GM12864 (cell line): ENCODE results near the gene TMEM170B.
"Not testable (repeated sequence)": the region's sequence is repeated elsewhere in the genome, so short reads cannot be mapped to it uniquely, and the experiment has no call there.

Source experiments
- DNase-seq: peaks from one replicate; pipeline ENCODE4 v3.0.0-alpha.2; 2011; ENCODE audit warnings: low read depth
- H3K4me3 ChIP-seq: 2 replicates; pipeline ENCODE4 v1.5.1; 2011; ENCODE audit warnings: mild to moderate bottlenecking, low read depth, low read length, control low read depth
- TF ChIP-seq, protein P1 (sequence below): IDR thresholded peaks from 2 replicates; pipeline ENCODE4 v1.5.1; 2011; ENCODE audit warnings: low read depth, mild to moderate bottlenecking, moderate library complexity, low read length, control low read depth, inconsistent platforms; ENCODE audit errors: missing control alignments

Gene TMEM170B

DNA sequence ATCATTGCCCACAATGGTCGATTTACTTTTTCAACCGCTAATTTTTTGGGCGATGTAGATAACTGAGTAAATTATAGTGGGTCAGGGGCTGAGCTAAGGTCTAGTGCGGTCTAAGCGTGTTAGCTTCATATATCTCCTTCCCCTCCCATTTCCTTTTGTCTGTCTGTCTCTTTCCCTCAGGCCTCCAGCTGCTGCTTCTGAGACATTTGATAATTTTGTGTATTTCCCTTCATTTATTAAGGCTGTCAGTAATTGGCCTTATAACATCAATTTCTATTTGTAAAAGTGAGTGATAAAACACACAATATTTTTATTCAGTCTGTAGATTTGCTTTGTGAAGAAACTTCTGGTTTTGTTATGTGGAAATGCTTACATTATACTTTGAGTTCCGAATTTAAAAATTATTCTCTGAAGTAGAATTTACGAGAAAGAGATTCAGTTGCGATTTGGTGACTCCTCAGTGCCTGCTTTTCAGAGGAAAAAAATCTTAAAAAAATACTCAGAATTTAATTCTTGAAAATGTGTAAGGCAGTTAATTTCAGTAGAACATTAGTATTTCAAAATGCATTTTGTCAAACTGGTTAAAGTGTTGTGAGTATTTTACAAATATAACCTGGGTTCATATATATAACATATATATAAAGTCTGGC, 1.4 kb downstream of the TMEM170B start:
- no peak for DNase-seq
- TF ChIP-seq, protein P1, sequence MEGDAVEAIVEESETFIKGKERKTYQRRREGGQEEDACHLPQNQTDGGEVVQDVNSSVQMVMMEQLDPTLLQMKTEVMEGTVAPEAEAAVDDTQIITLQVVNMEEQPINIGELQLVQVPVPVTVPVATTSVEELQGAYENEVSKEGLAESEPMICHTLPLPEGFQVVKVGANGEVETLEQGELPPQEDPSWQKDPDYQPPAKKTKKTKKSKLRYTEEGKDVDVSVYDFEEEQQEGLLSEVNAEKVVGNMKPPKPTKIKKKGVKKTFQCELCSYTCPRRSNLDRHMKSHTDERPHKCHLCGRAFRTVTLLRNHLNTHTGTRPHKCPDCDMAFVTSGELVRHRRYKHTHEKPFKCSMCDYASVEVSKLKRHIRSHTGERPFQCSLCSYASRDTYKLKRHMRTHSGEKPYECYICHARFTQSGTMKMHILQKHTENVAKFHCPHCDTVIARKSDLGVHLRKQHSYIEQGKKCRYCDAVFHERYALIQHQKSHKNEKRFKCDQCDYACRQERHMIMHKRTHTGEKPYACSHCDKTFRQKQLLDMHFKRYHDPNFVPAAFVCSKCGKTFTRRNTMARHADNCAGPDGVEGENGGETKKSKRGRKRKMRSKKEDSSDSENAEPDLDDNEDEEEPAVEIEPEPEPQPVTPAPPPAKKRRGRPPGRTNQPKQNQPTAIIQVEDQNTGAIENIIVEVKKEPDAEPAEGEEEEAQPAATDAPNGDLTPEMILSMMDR: no peak
- peak overlapping the region; percentile 75 for H3K4me3 ChIP-seq

DNA sequence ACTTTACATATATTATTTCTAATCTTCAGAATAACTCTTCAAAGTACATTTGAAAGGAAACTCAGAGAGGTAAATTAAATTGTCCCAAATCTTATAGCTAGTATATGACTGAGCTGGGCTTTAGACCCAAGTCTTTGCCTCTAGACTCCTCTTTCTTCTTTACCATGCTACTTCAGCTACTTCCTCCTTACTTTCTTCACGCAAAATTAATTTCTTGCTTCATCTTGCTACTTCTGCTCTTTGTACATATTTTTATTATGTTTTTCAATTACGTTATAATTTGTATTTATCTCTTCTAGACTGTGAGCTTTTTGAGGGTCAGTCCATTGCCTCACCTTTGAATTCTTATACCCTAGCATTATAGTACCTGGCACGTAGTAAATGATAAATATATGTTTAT, 5.3 kb downstream of the TMEM170B start:
- no peak for DNase-seq
- H3K4me3 ChIP-seq: no peak overlapping the region
- TF ChIP-seq, protein P1: no peak

DNA sequence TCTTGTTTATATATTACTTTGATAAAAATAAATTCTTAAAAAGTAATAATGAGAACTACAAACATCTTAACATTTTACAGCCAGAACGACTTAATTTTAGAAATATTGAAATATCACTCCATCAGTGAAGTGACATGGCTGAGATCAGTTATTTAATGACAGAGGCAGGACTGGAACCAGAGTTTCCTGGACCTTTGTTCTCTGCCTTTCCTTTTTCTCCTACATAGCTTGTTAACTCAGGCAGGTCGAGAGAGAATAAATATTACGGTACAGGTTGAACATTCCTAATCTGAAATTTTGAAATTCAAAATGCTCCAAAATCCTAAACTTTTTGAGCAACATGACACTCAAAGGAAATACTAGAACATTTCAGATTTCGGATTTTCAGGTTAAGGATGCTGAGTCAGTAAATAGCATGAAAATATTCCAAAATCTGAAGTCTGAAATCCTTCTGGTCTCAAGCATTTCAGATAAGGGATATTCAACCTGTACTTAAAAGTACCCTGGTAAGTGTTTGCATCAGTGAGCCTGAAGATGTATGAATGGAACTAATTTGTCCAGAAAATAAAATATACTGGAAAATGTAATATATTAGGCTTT, 6.5 kb downstream of the TMEM170B start:
- no peak overlapping the region for H3K4me3 ChIP-seq
- TF ChIP-seq, protein P1: no peak
- no peak for DNase-seq

DNA sequence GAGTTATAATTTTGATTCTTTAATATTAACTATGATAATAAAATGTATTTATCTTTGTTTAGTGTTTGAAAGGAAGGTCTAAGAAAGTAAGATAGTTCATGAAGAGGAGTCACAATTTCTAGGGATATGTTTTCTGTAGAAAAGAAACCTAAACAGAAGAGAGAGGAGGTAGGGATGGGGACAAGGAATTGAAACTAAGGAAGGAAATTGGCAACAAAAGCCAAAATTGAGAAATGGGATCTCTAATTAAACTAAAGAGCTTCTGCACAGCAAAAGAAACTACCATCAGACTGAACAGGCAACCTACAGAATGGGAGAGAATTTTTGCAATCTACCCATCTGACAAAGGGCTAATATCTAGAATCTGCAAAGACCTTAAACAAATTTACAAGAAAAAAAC, 10.3 kb downstream of the TMEM170B start:
- not testable (repeated sequence) for DNase-seq, H3K4me3 ChIP-seq

DNA sequence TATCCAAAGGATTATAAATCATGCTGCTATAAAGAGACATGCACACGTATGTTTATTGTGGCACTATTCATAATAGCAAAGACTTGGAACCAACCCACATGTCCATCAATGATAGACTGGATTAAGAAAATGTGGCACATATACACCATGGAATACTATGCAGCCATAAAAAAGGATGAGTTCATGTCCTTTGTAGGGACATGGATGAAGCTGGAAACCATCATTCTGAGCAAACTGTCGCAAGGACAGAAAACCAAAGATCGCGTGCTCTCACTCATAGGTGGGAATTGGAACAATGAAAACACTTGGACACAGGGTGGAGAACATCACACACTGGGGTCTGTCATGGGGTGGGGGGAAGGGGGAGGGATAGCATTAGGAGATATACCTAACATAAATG, 11.0 kb downstream of the TMEM170B start:
- DNase-seq, H3K4me3 ChIP-seq: not testable (repeated sequence)

DNA sequence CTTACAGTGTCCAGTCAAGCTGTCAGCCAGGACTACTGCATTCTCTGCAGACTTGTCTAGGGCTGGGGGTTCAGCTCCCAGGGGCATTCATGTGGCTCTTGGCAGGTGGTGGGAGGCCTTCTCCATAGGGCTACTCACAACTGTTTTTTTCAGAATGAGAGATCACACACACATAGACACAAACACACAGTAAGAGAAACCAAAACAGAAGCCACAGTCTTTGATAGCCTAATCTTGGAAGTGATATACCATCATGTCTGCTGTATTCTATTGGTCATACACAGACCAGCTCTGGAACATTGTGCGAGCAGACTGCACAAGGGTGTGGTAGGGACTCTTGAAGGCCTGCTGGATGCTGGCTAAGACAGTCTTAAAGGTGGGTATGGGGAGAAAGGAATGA, 13.5 kb downstream of the TMEM170B start:
- no peak overlapping the region for H3K4me3 ChIP-seq
- TF ChIP-seq, protein P1: no peak
- DNase-seq: no peak

DNA sequence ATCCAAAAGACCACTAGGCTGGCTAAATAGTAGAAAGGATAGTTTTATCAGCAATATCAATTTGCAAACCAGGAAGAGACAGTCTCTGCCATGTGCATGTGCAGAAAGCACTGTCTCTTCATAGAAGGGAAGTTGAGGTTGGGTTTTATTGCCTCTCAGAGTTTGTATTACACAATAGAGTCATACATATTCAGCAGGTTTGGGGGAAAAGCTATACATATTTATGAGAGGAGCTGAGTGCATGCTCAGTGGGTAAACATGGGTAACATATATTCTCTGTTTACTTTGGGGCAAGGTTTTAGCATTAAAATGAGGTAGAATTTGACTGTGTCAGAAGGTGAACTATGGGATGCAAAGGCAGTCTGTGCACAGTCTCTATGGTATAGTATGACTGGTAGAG, 14.9 kb downstream of the TMEM170B start:
- TF ChIP-seq, protein P1: no peak
- no peak for DNase-seq
- no peak overlapping the region for H3K4me3 ChIP-seq

DNA sequence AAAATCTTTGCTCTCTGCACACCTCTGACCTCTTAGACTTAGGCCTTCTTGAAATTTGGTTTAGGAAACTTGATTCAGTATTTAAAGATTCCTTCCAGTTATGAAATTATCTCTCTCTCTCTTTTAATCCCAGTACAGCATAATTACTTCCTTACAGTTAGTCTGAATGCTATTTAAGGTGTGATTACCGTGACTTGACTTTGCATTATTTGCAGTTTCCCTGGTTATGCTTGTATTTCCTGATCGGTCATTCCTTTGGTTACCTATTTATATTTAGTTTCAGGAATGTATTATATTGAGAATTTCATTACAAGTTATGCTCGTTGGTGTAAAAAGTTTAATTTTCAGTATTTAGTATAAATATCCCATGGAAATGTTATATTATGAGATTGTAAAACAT, 16.3 kb downstream of the TMEM170B start:
- H3K4me3 ChIP-seq: no peak overlapping the region
- no peak for DNase-seq
- TF ChIP-seq, protein P1: no peak
